Measurements from ENCODE around the gene MYH15.

- TF ChIP-seq JUN (CRISPR knock-in tag; IDR thresholded peaks at IDR 0.05) (no peak), CTCF (IDR thresholded peaks at IDR 0.05) (no peak), ATF3 (CRISPR knock-in tag; conservative IDR thresholded peaks at IDR 0.05) (no peak), IRF1 (CRISPR knock-in tag; IDR thresholded peaks at IDR 0.05) (no peak)
Observed at GRCh38 chr3:108548886-108549285, 38.5 kb upstream of the MYH15 start.
